CD4-positive, alpha-beta T cell treated with Interleukin-21 for 1 hour (primary cell): ENCODE data around the gene MGMT.
A peak's percentile ranks its signal among the peaks of the same experiment; 100 is the strongest.
"Not testable (repeated sequence)": the region's sequence is repeated elsewhere in the genome, so short reads cannot be mapped to it uniquely, and the experiment has no call there.

ENCODE experiments used
- DNase-seq: peaks from one replicate; pipeline ENCODE4 v3.0.0-alpha.2; 2020

The MGMT gene

DNA sequence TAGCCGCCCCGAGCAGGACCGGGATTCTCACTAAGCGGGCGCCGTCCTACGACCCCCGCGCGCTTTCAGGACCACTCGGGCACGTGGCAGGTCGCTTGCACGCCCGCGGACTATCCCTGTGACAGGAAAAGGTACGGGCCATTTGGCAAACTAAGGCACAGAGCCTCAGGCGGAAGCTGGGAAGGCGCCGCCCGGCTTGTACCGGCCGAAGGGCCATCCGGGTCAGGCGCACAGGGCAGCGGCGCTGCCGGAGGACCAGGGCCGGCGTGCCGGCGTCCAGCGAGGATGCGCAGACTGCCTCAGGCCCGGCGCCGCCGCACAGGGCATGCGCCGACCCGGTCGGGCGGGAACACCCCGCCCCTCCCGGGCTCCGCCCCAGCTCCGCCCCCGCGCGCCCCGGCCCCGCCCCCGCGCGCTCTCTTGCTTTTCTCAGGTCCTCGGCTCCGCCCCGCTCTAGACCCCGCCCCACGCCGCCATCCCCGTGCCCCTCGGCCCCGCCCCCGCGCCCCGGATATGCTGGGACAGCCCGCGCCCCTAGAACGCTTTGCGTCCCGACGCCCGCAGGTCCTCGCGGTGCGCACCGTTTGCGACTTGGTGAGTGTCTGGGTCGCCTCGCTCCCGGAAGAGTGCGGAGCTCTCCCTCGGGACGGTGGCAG is at the start of gene MGMT:
Gene MGMT (plus strand): TSS at position 539 of the 656 bp plus-strand sequence.
- DNase-seq: peak; percentile 97

DNA sequence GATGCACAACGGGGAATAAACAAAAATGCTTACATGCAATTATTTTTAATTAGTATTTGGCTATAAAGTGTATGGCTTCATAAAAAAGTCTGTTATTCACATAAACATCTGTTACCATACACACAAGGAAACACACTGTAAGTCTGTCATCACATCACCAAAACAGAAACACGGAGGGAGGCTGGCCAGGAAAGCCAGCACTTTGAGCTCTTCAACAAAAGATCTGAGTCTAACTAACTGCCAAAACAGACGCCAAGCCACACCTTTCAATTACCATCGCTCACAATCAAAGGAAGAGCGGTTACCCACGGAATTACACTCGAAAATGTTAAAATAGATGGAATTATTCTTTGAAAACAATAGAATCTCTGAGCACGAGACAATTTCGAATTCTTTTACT is 49.2 kb upstream of the MGMT start:
- no peak for DNase-seq

DNA sequence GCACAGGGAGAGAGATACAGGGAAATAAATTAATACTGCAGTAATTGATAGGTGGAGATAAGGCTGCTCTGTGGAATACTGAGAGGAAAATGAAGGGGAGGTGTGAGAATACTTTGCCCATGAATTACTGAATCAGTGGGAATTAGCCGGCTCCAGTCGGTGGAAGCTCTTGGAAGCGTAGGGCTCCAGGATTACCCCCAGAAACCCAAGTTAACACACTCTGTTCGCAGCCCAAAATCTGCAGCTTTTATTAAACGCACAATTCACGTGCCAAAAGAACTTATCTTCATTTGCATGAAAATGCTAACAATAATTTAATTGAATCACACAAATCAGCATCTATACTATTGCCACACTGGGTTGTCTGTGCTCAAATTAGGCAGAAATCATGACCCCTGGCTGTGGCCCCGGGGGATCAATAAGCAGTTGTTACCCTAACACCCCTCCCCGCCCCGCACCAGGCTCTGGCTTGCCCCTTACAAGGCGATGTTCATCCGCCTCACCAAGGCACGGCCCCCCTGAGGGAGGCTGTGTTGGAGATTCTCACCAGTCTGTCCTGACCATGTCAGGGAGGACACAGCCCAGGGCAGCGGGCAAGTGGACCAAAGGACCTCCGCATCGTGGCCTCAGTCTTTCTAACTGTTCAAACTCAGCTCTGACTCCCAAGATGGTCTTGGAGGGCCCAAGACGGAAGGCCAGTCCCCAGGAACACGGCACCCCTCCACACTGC is 48.4 kb upstream of the MGMT start:
- DNase-seq: no peak

DNA sequence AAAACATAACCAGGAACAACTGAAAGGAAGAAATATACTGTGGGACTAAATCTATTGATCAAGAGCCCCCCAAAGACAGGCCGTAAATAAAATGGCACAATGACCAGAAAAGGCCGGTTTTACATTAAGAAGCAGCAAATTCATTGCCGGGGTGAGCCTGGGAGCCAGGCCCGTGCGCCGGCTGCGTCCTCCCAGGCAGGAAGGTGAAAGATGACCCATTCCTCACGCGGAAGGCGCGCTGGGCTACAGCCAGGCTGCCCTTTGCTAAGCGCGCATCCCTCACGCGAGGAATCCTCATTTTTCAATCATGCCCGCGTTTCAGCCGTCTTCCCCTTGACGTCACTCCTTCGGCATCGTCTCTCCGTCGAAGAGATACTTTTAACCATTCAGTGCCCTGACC is 47.6 kb upstream of the MGMT start:
- DNase-seq: no peak

DNA sequence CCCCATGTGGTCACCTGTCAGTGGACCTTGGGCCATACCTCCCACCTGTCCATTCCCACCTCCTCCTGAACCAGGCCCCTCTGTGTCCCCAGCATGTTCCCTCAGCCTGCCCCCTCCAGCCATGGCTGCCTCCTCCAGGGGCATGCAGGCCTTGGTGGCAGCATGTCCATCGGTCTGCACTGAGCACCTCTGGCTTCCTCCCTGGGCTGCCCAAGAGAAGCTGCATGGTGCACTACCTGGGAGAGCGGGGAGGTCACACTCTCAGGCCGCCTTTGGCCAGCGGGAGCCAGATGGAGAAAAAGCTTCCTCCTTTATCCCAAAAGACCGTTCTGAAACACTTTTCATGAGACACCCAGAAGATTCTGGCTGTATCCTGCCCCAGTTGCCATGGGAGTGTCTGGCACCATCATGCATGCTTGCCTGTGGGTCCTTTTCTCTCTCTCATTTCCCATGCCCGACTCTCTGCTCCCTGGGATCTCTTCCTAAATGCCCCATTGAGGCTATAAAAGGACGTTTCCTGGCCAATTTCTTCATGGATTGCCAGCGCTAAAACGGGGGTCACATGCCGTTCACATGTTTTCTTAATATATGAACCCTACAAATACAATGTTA is 45.5 kb upstream of the MGMT start:
- DNase-seq: no peak

DNA sequence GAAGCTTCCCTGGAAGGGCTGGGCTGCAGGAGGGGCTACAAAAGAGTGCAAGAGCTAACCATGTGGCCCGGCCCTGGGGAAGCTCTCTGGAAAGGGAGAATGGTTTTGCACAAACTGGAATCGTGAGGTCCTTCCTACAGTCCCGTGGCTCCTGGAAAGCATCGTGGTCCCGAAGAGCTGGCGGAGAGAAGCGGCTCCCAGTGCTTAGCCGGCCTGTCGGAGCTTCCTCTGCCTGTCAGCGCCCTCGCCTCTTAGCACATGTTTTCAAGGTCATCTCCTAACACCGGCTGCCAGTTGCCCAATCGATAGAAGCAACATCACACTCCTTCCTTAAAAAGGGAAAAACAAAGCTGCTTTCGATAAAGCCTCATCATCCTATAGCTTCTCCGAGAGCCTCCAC is 42.1 kb upstream of the MGMT start:
- no peak for DNase-seq

DNA sequence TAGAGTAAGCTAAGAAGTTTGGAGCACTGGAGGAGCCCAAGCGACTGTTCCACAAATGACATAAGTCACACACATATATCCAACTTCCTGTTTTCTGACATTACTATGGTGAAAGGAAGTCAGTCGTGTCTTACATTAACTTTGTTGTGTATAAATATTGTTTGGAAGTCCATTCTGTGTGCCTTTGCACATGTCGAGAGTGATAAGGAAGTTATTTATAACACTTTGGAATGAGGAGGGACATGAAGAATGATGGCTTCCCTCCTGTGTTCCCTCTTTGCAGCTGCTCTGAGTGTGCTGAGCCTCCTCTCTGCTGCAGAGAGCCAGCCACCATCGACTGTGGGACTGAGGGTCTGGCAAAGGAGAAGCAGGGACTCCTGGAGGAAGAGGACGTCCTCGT is 40.4 kb upstream of the MGMT start:
- no peak for DNase-seq

DNA sequence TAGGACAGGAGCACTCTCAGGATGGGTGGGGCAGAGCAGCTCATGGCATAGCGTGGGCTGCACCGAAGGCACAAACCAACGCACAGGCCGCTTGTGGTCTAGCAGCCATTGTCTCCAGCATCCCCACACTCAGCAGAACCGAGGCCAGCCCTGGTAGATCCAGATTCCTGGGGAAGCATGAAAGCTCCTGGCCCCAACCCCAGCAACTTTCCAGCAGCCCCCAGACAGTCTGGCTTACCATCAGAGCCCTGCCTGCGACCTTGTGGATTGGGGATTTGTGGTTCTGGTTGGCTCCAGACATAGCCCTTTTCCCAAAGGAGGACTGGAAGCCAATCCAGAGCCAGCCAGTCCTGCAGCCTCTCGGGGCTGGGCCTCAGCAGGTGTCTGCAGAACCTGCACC is 33.8 kb upstream of the MGMT start:
- DNase-seq: no peak

DNA sequence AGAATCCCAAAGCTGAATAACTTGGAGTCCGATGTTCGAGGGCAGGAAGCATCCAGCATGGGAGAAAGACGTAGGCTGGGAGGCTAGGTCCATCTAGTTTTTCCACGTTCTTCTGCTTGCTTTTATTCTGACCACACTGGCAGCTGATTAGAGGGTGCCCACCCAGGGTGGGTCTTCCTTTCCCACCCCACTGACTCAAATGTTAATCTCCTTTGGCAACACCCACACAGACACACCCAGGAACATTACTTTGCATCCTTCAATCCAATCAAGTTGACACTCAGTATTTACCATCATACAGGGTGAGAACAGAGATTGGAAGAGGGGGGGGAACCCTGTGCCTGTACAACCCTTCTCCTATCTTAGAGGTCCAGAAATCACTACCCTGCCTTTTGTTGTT is 31.3 kb upstream of the MGMT start:
- DNase-seq: not testable (repeated sequence)

DNA sequence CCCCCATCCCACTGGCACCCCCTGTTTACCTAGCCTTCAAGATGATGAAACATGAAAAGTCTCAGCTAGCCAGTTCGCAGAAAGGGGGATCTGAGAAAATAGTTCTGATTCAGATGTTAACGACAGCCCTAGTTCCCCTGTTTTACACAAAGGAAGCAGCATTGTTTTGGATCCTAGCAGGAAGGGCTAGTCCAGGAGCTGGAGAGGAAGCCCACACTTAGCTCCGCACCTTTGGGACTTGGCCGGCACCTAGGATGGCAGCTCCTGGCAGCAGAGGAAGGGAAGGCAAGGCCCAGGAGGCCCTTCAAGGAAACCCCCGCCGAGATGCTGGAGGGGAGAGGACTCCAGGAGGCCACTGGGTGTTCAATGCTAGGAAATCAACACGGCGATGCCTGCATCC is 29.0 kb upstream of the MGMT start:
- DNase-seq: no peak

DNA sequence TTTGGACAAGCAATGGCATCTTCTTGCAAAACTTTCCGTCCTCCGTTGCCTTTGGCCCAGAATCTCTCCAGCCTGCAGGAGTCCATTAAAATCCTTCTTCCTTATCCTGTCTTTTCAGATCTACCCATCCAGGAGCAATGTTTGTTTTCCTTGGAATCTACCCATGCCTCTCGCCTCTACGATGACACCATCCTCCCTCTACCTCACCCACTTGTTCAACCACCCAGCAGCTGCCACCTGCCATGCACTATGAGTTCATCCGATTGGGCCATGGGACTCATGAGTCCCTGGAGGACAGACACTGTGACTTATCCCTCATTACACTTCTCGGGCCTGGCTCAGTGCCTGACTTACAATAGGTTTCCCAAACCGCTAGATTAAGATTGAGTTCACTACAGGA is 26.8 kb upstream of the MGMT start:
- DNase-seq: no peak

DNA sequence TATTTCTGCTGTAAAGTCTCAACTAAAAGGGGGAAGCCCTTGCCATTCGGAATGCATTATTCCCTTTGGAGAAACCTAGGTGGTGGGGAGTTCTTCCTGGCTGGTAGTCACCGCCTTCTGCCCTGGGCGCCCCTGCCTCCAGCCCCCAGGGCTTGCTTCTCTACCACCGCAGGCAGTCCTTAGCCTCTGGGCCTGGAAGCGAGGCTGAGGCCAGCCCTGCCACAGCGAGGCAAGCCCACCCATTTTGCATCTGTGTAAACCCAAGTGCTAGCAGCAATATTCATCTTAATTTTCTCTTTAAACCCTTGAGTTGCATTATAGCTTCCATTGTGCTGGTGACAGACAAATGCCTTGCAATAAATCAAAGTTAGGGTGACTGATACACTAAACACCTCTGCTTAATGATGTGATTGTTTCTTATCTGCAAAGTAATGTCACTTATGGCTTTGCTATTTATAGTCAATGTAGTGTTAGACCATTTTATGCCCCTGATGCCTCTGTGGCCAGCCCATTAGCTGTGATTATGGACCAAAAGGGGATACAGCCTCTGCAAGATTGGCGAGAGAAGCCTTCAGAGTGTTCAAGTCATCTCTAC is 26.2 kb upstream of the MGMT start:
- DNase-seq: no peak

DNA sequence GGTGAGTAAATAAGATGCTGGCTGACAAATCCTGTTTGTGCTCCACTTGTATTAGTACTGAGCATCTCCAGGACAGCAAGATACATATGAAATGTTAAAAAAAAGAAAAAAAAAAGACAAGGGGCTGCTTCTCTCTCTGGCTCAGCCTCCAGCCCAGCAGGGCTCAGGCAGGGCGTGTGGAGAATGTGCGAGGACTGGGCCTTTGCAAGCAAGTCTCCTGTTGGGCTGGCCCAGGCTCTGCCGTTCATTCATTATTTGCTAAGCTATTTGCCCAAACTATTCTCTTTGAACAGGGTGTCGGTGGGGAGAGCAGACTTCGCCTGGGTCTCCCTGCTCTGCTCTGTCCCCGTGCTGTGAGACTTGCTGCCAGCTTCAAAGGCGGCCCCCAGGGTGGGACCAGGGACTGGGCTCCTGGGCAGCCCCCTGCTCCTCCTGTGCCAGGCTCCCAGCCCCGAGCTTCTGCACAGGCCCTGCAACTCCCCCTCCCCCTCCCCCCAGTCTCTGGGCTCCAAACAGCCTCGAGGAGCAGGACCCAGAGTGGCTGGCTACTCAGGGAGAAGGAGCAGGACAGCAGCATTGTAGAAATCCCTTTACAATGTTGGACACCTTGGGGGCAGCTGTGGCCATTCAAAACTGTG is 25.6 kb upstream of the MGMT start:
- no peak for DNase-seq

DNA sequence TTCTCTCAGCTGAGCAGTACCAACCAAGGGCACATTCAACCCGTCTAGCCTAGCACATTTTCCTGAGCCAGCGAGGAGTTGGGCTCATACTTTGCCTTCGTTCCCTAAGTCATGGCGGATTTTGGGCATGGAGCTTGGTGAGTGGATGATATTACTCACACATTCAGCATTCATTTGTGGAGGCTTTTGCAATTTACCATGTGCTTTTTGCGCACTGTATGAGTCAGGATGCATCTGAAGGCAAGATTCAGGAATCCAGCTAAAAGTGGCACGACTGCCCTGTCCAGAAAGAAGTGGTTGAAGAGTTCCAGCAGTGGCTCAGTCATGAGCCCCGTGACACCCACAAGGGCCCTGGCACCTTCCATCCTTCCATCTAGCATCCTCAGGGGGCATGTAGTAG is 24.2 kb upstream of the MGMT start:
- DNase-seq: no peak

DNA sequence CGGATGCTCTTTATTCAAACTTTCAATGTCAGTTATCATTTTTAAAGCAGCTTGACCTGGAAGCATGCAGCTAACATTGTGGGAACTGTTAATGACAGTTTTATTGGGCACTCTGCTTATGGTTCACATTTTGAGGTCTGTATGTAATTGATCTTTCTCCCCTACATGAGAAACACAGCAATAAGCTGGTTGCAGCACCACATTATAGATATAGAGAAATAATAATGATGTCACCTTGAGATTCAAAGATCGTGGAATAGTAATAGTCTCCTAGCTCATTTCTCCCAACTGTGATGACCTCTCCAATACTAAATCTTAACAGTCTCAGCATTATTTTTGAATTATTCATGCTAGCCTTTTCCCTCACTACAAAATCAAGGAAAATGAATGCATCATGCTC is 22.7 kb upstream of the MGMT start:
- no peak for DNase-seq

DNA sequence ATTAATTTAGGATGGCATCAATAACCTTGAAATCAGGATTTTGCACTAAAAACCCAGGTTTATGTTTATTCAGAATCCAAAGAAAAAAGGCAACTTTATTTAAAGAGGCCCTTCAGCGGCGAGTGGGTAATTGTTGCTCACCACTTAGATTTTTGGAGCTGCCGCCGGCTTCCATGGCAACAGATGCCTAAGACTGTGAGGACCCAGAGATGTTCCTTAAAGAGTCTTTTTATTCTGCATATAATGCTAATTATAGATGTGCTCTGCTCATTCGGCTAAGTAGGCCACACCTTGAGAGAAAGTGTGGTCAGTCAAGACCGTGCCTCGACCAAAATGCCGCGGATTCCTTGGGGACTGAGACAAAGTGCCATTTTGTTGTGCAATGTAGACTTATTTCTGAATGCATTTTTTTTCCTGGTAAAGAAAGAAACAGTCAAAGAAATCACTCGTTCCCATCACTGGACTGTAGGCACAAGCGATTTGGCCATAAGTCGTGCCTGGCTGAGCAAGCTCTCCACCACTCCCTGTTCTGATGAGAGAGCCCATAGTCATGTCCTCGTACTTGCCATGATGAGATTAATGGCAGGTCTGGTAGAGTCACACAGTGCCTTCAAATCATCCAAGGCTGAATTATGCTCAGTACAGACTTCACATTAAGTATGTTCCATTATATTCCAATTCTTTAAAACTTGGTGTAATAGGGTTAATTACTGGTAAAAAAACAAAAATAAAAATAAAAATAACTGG is 21.4 kb upstream of the MGMT start:
- no peak for DNase-seq

DNA sequence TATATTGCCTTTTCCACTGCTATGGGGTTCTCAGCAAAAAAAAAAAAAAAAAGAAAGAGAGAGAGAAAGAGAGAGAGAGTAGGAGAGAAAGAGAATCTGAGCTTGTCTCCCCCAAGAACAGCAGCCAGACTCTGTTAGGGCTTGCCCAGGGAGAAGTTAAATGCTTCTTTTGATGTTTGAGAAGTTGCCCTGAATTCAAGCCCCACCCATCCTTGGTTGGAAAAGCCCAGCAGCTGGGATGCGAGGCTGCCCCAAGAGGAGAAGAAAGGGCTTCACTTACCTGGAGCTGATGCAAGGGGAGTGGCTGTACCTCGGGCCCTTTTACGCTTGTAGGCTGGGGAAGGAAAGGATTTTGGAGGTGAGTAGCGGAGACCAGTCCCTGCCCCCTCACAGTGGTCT is 20.9 kb upstream of the MGMT start:
- no peak for DNase-seq

DNA sequence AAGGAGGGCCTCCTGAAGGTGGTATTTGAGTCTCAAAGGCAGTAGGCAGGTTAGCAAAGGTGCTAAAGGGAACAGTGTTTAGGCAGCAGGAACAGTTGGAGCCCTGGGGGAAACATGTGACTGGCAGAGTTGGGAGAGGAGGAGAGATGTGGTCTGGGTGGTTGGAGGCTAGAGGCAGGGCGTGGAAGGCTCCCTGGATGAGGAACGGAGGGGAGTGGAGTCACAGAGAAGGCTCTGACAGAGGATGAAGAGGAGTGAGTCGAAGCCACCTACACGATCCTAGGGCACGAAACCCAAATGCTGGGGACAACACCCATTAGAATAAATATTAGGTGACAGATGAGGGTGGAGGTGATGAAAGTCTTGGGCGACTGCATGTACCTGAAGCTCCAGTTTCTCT is 19.6 kb upstream of the MGMT start:
- DNase-seq: no peak

DNA sequence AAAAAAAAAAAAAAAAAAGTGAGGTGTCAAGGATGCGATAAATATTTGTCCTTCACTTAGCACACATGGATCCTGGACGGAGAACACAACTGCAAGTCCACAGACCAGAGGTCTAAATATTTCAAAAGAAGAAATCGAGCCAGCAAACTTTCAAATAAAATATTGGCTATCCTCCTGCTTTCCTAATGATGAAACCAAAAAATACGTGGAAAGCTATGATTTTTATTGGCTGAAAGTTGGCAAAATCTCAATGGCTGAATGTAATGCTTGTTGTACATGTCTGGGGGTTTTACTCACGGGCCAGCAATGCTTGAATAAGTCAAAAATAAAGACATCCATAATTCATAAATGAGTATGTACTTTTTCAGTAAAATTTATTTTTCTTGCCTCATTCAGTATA is 19.0 kb upstream of the MGMT start:
- no peak for DNase-seq

DNA sequence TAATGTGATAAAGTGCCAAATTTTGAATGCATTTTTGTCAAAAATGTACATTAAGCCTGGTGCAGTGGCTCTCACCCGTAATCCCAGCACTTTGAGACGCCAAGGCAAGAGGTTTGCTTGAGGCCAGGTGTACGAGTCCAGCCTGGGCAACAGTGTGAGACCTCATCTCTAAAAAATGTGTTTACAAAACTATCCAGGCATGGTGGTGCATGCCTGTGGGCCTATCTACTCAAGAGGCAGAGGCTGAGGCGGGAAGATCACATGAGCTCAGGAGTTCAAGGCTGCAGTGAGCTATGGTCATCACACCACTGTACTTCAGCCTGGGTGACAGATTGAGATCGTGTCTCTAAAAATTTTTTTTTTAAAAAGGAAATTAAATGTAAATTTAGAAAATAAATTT is 18.5 kb upstream of the MGMT start:
- DNase-seq: no peak

DNA sequence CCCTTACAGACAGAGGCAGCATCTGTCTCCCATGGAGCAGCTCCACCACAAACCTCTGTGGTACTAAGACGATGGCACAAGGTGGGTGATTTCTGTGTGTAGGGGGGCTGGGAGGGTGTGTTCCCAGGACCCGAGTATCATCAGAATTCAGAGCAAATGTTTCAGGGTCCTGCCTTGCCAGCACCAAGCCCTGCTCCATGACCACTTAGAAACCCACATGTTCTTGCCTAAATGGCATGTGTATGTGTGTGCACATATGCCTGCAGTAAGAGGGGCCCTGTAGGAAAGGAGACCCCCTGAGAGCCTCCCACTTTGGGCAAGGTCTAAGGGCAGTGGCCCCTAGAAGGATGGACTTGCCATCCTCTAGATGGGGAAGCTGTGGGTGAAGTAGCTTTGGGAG is 17.1 kb upstream of the MGMT start:
- no peak for DNase-seq

DNA sequence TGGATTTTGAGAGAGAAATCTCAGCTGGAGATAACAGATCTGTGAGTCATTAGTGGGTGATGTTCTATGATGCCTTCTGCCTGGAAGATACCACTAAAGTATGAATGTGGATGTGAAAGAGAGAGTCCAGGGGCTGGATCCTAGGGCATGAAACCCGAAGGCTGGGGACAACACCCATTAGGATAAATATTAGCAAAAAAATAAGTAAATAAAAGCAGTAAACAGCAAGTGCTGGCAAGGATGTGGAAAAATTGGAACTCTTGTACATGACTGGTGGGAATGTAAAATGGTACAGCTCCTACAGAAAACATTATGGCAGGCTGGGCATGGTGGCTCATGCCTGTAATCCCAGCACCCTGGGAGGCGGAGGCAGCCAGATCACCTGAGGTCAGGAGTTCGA is 16.6 kb upstream of the MGMT start:
- DNase-seq: no peak

DNA sequence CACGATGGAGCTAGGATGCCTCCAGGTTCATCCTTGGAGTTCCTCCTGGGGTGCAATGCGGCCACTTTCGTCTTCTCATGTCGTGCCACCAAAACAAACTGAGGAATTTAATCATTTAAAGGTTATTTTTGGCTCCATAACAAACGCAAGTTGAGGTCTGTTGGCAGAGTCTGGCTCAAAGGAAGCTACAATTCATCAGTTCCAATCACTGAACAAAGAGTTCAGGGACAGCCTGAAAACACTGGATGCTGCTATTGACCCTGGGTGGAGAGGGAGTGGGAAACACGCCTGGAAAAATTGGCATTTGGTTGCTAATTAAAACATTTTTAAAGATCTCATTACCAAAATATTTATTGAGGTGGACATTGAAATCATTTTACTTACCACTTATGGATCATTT is 11.4 kb upstream of the MGMT start:
- DNase-seq: no peak
